Ectodermal cell (in vitro differentiated cells): ENCODE data around the gene MAPKAPK3. TPM values are rescaled to one million over a fixed set of nuclear protein-coding genes. Genes with fewer than 3 reads are reported as not detected.

Source experiments
- H3K27ac ChIP-seq: 2 replicates; pipeline ENCODE4 v1.7.0; 2013; ENCODE audit warnings: mild to moderate bottlenecking, low read depth, low read length; ENCODE audit not compliant: insufficient read depth, poor library complexity, severe bottlenecking
- H3K27me3 ChIP-seq: 2 replicates; pipeline ENCODE4 v1.7.0; 2013; ENCODE audit warnings: mild to moderate bottlenecking, low read length; ENCODE audit not compliant: insufficient read depth, control insufficient read depth, poor library complexity, severe bottlenecking
- H3K36me3 ChIP-seq: one replicate; pipeline ENCODE4 v1.7.0; 2013; ENCODE audit warnings: low read length; ENCODE audit not compliant: control insufficient read depth, insufficient read depth
- H3K4me1 ChIP-seq: one replicate; pipeline ENCODE4 v1.7.0; 2013; ENCODE audit warnings: low read length; ENCODE audit not compliant: control insufficient read depth, insufficient read depth
- H3K4me3 ChIP-seq: 2 replicates; pipeline ENCODE4 v1.7.0; 2013; ENCODE audit warnings: low read depth, low read length, control low read depth; ENCODE audit not compliant: insufficient read depth
- H3K9me3 ChIP-seq: 2 replicates; pipeline ENCODE4 v1.7.0; 2013; ENCODE audit warnings: mild to moderate bottlenecking, low read length, moderate library complexity; ENCODE audit not compliant: control insufficient read depth
- WGBS, 2 experiments: methylation state at CpG; one replicate each; pipeline ENCODE4 v1.1.7; 2013; ENCODE audit warnings: missing lambda C conversion rate in 2 of 2; 5-methylcytosine and 5-hydroxymethylcytosine counted together
- polyA plus RNA-seq, 4 experiments: library from polyadenylated mRNA; stranded (reverse); fragments of 50-300 nt; gene quantifications; one replicate each; pipeline ENCODE4 v1.2.3, GENCODE V29; 2013

The MAPKAPK3 gene
- polyA plus RNA-seq (2013, experiment 1 of 4): 78.1 TPM
- polyA plus RNA-seq (2013, experiment 2 of 4): 88.5 TPM
- 57.0 TPM for polyA plus RNA-seq (2013, experiment 3 of 4)
- polyA plus RNA-seq (2013, experiment 4 of 4): 69.1 TPM

DNA sequence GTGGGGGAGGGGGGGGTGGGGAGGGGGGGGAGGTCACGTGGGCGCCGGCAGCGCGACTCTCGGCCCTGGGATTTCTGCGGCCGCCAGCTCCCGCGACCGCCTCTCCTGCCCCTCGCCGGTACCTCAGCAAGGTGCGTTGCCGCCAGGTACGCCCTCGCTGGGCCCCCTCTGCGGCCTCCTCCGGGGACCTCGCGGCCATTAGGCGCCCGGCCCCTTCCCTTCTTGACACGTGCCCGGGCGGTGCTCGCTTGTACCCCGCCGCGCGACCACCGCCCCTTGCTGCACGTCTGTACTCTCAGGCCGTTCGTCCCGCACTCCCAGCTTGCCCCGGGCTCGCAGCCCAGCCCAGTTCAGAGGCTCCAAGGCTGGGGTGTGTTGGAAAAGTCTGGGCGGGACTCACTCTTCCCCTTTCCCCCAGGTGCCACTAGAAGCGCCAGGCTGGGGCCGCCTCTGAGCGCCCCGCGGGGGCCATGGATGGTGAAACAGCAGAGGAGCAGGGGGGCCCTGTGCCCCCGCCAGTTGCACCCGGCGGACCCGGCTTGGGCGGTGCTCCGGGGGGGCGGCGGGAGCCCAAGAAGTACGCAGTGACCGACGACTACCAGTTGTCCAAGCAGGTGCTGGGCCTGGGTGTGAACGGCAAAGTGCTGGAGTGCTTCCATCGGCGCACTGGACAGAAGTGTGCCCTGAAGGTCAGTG is at the start of gene MAPKAPK3:
Gene MAPKAPK3, plus strand, starts transcription at position 56 of the 696 bp plus-strand sequence. Its CDS starts 415 bp downstream, at position 471.
- H3K27ac ChIP-seq: no peak within 1 kb of the TSS
- WGBS, 2 experiments: 2% methylated on average over 58 of the region's 58 CpGs
- peaks cover 20% of the 10 kb centered on the region for H3K4me1 ChIP-seq
- peak within 1 kb of the TSS; percentile 72 for H3K4me3 ChIP-seq
- H3K9me3 ChIP-seq: no peaks in the 10 kb centered on the region
- H3K27me3 ChIP-seq: peaks cover 26% of the 10 kb centered on the region
- no peaks in the 10 kb centered on the region for H3K36me3 ChIP-seq

- peak within 1 kb of the TSS; percentile 89 for H3K4me3 ChIP-seq
- 4% methylated on average over 53 of the region's 53 CpGs for WGBS, 2 experiments
Measured at GRCh38 chr3:50567386-50568167, 49.4 kb upstream of the MAPKAPK3 start, which contains the start of gene C3orf18. C3orf18 (minus strand) TSS chr3:50567747; CDS start chr3:50565699, 2,048 bp downstream.

DNA sequence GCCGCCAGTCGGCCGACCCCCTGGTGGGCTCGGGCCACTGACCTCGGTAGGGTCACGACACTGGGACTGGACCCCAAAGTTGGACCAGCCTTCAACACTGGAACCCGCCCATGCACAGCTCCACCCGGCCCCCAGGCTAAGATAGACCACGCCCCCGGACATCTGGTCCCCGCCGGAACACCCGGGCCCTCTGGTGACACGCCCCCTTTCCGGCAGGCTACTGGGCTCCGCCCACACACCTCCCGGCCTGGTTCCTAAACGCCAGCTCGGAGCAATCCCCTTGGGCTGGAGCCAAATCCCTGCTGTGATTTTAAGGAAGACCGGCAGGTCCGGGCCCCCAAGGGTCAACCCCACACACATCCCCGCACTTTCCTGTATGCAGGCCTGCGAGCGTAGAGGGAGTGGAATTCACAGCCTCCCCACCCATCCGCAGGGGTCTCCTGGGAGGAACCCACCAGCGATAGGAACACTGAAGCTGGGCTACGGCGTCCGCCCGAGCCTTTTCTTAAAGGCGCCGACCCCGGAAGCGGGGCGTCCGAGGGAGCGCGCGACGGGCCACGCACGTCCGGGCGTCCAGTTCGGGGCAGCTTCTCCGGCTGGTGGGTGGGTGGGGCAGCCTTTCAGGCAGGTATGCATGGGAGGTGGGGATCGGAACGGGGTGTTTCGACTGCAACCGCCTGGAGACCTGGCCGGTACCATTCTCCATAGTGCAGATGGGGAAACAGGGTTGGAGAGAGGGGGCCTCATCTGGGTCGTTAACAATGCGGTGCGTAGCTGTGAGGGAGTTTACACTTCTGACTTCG is 47.8 kb upstream of the MAPKAPK3 start, which contains the start of gene HEMK1:
Gene HEMK1, plus strand, starts transcription at position 576 of the 803 bp plus-strand sequence. CDS start 1,583 bp downstream, outside the sequence.
- WGBS, 2 experiments: 0% methylated on average over 55 of the region's 55 CpGs
- Histone ChIP-seq H3K9me3 (no peaks in the 10 kb centered on the region), H3K4me1 (peaks cover 4% of the 10 kb centered on the region), H3K4me3 (peak within 1 kb of the TSS; percentile 89), H3K27me3 (peaks cover 12% of the 10 kb centered on the region), H3K27ac (peak within 1 kb of the TSS; percentile 84), H3K36me3 (no peaks in the 10 kb centered on the region)

More at GRCh38 chr3:50567386-50568167, 49.4 kb upstream of the MAPKAPK3 start, which contains the start of gene C3orf18:
- Histone ChIP-seq H3K4me1 (peaks cover 4% of the 10 kb centered on the region), H3K27ac (no peak within 1 kb of the TSS), H3K27me3 (peaks cover 12% of the 10 kb centered on the region), H3K36me3 (no peaks in the 10 kb centered on the region), H3K9me3 (no peaks in the 10 kb centered on the region)

DNA sequence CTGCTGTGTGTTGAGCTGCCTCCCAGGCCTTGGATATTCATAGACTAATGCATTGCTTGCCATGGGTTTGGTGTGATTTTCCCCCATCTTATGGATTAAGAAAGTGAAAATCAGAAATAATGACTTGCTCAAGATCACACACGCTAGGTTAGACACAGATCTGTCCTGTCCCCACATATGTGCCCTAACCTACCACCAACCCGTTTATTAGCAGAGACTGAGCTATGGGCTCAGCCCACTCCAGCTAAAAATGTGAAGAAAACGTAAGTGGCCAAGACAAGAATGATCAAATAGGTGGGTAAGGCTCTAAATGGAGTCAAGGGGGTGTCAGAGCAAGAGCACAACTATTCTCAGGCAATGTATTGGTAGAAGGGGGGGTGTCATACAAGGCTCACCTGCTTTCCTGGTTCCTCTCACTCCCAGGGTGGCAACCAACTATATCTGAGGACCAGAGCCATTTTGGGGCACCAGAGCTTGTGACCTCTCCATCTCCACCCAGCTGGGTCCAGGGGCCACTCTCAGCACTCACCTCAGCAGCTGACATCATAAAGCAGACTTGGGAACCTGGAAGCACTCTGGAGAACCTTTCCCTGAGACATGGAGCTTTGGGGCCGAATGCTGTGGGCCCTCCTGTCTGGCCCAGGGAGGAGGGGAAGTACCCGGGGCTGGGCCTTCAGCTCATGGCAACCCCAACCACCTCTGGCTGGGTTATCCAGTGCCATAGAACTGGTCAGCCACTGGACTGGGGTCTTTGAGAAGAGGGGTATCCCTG is 46.3 kb upstream of the MAPKAPK3 start:
- Histone ChIP-seq H3K4me1 (peaks cover 4% of the 10 kb centered on the region), H3K4me3 (no peak overlapping the region), H3K27ac (no peak overlapping the region)

DNA sequence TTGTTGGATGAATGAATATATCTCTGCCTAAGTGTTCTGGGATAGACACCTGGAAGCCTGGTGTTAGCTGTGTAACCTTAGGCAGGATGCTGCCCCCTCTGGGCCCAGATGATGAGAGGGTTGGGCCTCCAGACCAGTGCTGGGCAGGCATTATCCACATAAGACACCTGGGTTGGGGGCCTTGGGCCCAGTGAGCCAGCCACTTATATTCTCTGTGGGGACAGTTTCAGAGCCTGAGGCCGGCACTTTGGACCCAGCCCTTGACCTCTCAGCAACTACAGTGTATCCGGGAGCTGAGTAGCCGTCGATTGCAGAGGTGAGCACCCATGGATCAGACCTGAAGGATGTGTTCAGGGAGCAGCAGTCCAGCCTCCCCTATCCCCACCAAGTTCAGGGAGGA is 45.5 kb upstream of the MAPKAPK3 start:
- H3K4me1 ChIP-seq: peaks cover 4% of the 10 kb centered on the region
- WGBS, 2 experiments: 87 to 90% methylated on average over 4 of the region's 4 CpGs

More for the DNA sequence above, 46.3 kb upstream of the MAPKAPK3 start:
- H3K9me3 ChIP-seq: no peaks in the 10 kb centered on the region
- WGBS, 2 experiments: 90 to 91% methylated on average over 5 of the region's 5 CpGs
- H3K27me3 ChIP-seq: peaks cover 12% of the 10 kb centered on the region
- H3K36me3 ChIP-seq: no peaks in the 10 kb centered on the region

GRCh38 chr3:50572158-50572557 is 44.8 kb upstream of the MAPKAPK3 start:
- Histone ChIP-seq H3K9me3 (no peaks in the 10 kb centered on the region), H3K36me3 (no peaks in the 10 kb centered on the region), H3K4me3 (no peak overlapping the region), H3K27ac (no peak overlapping the region), H3K4me1 (peaks cover under 1% of the 10 kb centered on the region), H3K27me3 (peaks cover 2% of the 10 kb centered on the region)
- WGBS, 2 experiments: 54 to 59% methylated on average over 1 of the region's 1 CpG

More for the DNA sequence above, 45.5 kb upstream of the MAPKAPK3 start:
- Histone ChIP-seq H3K36me3 (no peaks in the 10 kb centered on the region), H3K27ac (no peak overlapping the region), H3K27me3 (peaks cover 9% of the 10 kb centered on the region), H3K4me3 (no peak overlapping the region), H3K9me3 (no peaks in the 10 kb centered on the region)

DNA sequence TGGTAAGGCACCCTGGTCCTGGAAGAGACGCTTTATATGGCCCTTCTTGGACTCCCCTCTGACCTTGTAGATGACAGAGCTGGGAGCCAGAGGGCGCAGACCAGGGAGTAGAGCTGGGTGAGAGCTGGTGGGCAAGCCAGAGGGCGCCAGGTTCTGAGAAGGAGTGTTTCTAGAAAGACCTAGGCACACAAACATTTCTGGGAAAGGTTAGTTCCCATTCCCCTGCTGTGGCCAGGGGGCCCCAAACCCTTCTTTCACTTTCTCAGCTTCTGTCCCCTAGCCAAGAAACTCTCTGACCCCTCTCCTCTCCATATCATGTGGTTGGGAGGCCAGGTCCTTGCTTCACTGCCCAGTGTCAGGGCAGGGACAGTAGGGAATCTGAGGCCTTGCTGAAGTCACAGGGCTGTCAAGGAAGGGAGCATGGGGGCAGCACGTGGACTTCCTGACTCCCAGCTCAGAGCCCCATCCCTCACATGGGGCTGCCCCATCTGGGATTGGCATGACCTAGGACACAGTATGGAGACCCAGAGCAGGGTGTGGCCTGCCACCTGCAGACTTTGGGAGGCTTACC is 44.1 kb upstream of the MAPKAPK3 start:
- Histone ChIP-seq H3K27me3 (no peaks in the 10 kb centered on the region), H3K36me3 (no peaks in the 10 kb centered on the region), H3K9me3 (no peaks in the 10 kb centered on the region), H3K4me3 (no peak overlapping the region), H3K4me1 (no peaks in the 10 kb centered on the region), H3K27ac (no peak overlapping the region)
- 88 to 94% methylated on average over 4 of the region's 4 CpGs for whole genome bisulfite sequencing, 2 experiments

GRCh38 chr3:50573566-50574443 is 43.1 kb upstream of the MAPKAPK3 start:
- Histone ChIP-seq H3K4me3 (no peak overlapping the region), H3K27ac (no peak overlapping the region)
- 84 to 92% methylated on average over 8 of the region's 8 CpGs for WGBS, 2 experiments

More at GRCh38 chr3:50573566-50574443, 43.1 kb upstream of the MAPKAPK3 start:
- no peaks in the 10 kb centered on the region for H3K27me3 ChIP-seq
- H3K4me1 ChIP-seq: no peaks in the 10 kb centered on the region
- H3K36me3 ChIP-seq: peaks cover 2% of the 10 kb centered on the region
- no peaks in the 10 kb centered on the region for H3K9me3 ChIP-seq
